Parathyroid adenoma (tissue), 2 donors: ENCODE measurements around the gene STX12.
"Not testable (repeated sequence)": the region's sequence is repeated elsewhere in the genome, so short reads cannot be mapped to it uniquely, and the experiment has no call there.

Experiments
- H2AFZ ChIP-seq: fragments of 300-600 bp; sonication (generic); one replicate; pipeline ENCODE4 v1.7.0; 2017; ENCODE audit warnings: antibody characterized with exemption, mild to moderate bottlenecking
- H3K27ac ChIP-seq: fragments of 300-600 bp; sonication (generic); one replicate; pipeline ENCODE4 v1.7.0; 2017
- H3K27me3 ChIP-seq: fragments of 300-600 bp; sonication (generic); one replicate; pipeline ENCODE4 v1.7.0; 2017; ENCODE audit warnings: low read length; ENCODE audit not compliant: control insufficient read depth, insufficient read depth
- H3K36me3 ChIP-seq: fragments of 300-600 bp; sonication (generic); one replicate; pipeline ENCODE4 v1.7.0; 2017; ENCODE audit warnings: low read length; ENCODE audit not compliant: control insufficient read depth, insufficient read depth
- H3K4me1 ChIP-seq: fragments of 300-600 bp; sonication (generic); one replicate; pipeline ENCODE4 v1.7.0; 2017; ENCODE audit warnings: control low read depth
- H3K4me2 ChIP-seq: fragments of 300-600 bp; sonication (generic); one replicate; pipeline ENCODE4 v1.7.0; 2017; ENCODE audit warnings: low read length
- H3K4me3 ChIP-seq: fragments of 300-600 bp; sonication (generic); one replicate; pipeline ENCODE4 v1.7.0; 2017; ENCODE audit warnings: low read depth, low read length
- H3K79me2 ChIP-seq: fragments of 300-600 bp; sonication (generic); one replicate; pipeline ENCODE4 v1.7.0; 2017; ENCODE audit warnings: control low read depth
- H3K9ac ChIP-seq: fragments of 300-600 bp; sonication (generic); one replicate; pipeline ENCODE4 v1.7.0; 2017; ENCODE audit warnings: mild to moderate bottlenecking
- H3K9me3 ChIP-seq: fragments of 300-600 bp; sonication (generic); one replicate; pipeline ENCODE4 v1.7.0; 2017; ENCODE audit warnings: low read length; ENCODE audit not compliant: control insufficient read depth
- TF ChIP-seq, protein P1 (sequence below): fragments of 300-600 bp; sonication (generic); IDR thresholded peaks from one replicate; pipeline ENCODE4 v1.7.0; 2017; ENCODE audit warnings: antibody characterized with exemption, mild to moderate bottlenecking
- donor health status: primary hyperparathyroidism.

Gene STX12

DNA sequence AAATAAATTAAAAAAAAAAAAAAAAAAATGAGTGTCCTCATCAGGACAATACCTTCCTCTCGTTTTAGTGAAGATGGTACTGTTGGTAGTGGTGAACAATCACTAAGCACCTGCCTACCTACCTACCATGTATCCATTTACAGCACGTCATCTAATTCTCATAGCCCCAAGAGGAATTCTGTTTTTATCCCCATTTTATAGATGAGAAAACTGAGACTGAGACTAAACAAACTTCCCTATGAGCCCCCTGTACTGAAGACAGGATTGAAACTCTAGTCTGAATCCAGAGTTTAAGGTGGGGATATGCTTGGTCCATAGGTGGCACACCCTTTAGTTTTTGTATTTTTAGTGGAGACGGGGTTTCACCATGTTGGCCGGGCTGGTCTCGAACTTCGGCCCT is 82.1 kb downstream of the STX12 start:
- Histone ChIP-seq H3K27me3 (no peaks in the 10 kb centered on the region), H3K4me1 (no peaks in the 10 kb centered on the region), H3K9ac (no peak overlapping the region), H3K27ac (no peak overlapping the region), H3K36me3 (no peaks in the 10 kb centered on the region), H3K4me2 (no peak overlapping the region), H3K4me3 (no peak overlapping the region), H2AFZ (no peak overlapping the region), H3K9me3 (no peaks in the 10 kb centered on the region), H3K79me2 (no peaks in the 10 kb centered on the region)
- TF ChIP-seq, protein P1, sequence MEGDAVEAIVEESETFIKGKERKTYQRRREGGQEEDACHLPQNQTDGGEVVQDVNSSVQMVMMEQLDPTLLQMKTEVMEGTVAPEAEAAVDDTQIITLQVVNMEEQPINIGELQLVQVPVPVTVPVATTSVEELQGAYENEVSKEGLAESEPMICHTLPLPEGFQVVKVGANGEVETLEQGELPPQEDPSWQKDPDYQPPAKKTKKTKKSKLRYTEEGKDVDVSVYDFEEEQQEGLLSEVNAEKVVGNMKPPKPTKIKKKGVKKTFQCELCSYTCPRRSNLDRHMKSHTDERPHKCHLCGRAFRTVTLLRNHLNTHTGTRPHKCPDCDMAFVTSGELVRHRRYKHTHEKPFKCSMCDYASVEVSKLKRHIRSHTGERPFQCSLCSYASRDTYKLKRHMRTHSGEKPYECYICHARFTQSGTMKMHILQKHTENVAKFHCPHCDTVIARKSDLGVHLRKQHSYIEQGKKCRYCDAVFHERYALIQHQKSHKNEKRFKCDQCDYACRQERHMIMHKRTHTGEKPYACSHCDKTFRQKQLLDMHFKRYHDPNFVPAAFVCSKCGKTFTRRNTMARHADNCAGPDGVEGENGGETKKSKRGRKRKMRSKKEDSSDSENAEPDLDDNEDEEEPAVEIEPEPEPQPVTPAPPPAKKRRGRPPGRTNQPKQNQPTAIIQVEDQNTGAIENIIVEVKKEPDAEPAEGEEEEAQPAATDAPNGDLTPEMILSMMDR = no peak

DNA sequence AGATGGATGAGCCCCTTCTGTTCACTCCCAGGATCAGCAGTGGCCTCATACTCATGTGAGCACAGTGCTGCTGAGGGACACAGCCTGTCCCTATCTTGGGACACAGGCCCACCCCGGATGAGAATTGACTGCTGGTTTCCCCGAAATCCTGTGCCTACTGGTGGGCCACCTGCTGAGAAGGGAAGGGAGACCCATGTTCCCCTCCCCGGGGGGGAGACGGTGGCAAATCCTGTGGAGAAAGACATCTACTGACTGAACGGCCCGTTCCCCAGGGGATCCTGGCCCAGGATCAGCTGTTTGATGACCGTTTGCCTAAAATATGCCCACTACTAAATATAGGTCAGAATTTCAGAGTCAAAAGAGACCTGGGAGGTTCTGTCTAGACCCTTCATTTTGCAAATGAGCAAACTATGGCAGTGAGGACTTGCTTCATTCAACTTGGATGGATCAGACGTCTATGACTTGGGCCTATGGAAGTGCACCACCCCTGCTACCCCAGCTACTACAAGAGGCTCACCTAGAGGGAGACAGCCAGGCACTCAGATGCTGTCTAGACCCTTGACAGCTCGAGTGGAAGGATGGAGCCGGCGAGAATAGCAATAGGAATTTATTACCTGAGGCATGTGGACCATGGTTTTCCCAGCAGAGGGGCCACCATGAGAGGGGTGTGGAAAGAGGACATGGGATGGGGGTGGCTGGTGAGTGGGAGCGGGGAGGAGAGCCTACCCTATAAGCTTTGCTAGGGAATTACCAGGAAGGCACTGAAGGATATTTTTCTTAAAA is 83.7 kb downstream of the STX12 start:
- no peaks in the 10 kb centered on the region for H3K79me2 ChIP-seq
- no peaks in the 10 kb centered on the region for H3K27me3 ChIP-seq
- H3K9me3 ChIP-seq = no peaks in the 10 kb centered on the region
- H3K36me3 ChIP-seq = no peaks in the 10 kb centered on the region
- TF ChIP-seq, protein P1 = no peak
- no peaks in the 10 kb centered on the region for H3K4me1 ChIP-seq
- no peak overlapping the region for H3K27ac ChIP-seq
- no peak overlapping the region for H3K9ac ChIP-seq
- no peak overlapping the region for H3K4me2 ChIP-seq
- H3K4me3 ChIP-seq = no peak overlapping the region
- no peak overlapping the region for H2AFZ ChIP-seq

DNA sequence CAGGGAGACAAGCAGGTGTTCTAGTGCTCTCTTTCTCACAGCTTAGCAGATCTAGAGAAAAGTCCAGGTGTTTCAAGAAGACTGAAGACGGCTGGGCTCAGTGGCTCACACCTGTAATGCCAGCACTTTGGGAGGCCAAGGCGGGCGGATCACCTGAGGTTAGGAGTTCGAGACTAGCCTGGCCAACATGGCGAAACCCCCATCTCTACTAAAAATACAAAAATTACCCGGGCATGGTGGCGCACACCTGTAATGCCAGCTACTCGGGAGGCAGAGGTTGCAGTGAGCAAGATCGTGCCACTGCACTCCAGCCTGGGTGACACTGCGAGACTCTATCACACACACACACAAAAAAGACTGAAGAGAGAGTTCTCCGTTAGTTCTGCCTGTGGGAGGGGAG is 84.5 kb downstream of the STX12 start:
- not testable (repeated sequence) for H3K27me3 ChIP-seq, H2AFZ ChIP-seq, H3K79me2 ChIP-seq, H3K9ac ChIP-seq, H3K27ac ChIP-seq, H3K4me1 ChIP-seq, H3K36me3 ChIP-seq, H3K9me3 ChIP-seq, H3K4me2 ChIP-seq, H3K4me3 ChIP-seq

DNA sequence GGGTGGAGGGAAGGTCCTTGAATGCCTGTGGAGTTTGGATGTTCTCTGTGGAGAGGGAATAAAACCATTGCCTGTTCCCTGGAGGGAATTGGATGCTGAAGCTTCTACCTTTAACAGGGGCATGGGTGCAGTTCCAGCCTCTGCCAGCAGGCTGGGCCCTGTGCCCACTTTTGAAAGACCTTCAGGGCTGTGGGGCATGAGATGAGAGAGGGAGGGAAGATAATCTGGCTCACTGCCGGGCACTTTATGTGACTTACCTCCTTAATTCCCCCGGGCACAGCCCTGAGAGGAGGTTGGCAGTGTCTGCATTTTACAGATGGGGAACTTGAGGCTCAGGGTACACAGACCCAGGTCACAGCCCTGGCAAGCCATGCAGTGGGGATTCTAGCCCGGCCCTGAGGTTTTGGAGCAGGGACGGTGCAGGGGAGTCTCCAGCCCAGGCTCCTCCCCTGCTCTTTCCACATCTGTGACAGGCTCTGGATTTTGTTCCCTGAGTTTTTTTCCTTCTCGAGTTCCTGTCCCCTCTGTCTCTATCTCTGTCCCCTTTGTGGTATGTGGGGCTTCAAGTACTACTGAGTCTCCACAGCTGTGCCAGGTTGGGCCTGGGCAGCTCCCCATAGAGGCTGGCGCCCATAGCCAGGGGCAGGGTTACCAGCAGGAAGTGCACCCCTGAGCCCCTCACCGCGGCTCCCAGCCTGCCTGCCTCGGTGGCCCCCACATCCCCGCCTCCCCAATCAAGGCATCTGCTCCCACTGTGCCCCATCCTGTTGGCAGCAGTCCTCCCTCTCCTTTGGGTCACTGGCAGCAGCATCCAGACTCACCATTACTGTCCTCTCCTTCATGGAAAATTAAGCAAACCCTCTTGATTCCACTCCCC is 85.3 kb downstream of the STX12 start:
- Histone ChIP-seq H2AFZ (no peak overlapping the region), H3K9me3 (no peaks in the 10 kb centered on the region), H3K27me3 (no peaks in the 10 kb centered on the region), H3K4me2 (no peak overlapping the region), H3K36me3 (no peaks in the 10 kb centered on the region), H3K4me3 (no peak overlapping the region), H3K9ac (no peak overlapping the region), H3K79me2 (no peaks in the 10 kb centered on the region), H3K27ac (no peak overlapping the region), H3K4me1 (no peaks in the 10 kb centered on the region)
- TF ChIP-seq, protein P1 = peak; percentile 90

DNA sequence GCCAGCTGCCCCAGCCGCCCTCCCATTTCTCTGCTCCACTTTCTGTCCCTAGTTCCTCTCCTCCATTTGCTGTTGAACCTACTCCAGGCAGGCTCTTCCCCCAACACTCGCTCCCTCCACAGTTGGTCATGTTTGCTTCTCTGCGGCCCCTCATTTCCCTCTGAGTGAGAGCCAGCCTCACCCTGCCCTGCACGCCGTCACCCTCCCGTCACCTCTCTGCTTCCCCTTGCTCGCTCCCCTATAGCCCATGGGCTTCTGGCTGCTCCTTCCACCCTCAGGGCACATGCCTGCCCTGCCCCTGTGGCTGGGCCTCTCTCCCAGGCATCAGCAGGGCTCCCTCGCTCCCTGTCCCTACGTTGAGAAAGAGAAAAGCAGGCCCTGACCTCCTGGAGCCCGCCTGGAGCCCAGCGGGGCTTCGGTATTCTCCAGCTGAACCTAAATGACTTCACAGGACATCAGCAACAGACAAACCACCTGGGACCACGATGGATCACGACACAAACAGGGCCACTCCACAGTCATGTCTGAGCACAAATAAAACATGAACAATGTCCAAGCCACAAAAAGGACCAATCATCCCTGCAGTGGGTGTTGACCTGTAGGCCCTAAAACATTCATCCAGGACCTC is 86.0 kb downstream of the STX12 start:
- no peaks in the 10 kb centered on the region for H3K36me3 ChIP-seq
- no peaks in the 10 kb centered on the region for H3K79me2 ChIP-seq
- H3K4me3 ChIP-seq = no peak overlapping the region
- no peak overlapping the region for H3K27ac ChIP-seq
- no peak overlapping the region for H3K9ac ChIP-seq
- no peaks in the 10 kb centered on the region for H3K27me3 ChIP-seq
- H3K4me1 ChIP-seq = no peaks in the 10 kb centered on the region
- H3K4me2 ChIP-seq = no peak overlapping the region
- H2AFZ ChIP-seq = no peak overlapping the region
- no peaks in the 10 kb centered on the region for H3K9me3 ChIP-seq
- TF ChIP-seq, protein P1 = no peak
